ENCODE measurements around the gene ENTPD1.
"Not testable (repeated sequence)": the region's sequence is repeated elsewhere in the genome, so short reads cannot be mapped to it uniquely, and the experiment has no call there.

Gene ENTPD1

GRCh38 chr10:95860166-95860940 lies 104.4 kb downstream of the ENTPD1 start:
- DNase-seq (ENCODE audit: insufficient read length, low spot score) (no peak), FAIRE-seq (no peak)

GRCh38 chr10:95861386-95861785 lies 105.4 kb downstream of the ENTPD1 start:
- no peak for DNase-seq (ENCODE audit: insufficient read length, low spot score)
- no peak for FAIRE-seq

GRCh38 chr10:95864906-95865813 lies 109.2 kb downstream of the ENTPD1 start:
- DNase-seq (ENCODE audit: insufficient read length, low spot score), result peak; percentile 54
- FAIRE-seq, result peak; percentile 87

- DNase-seq (ENCODE audit: insufficient read length, low spot score) (no peak), FAIRE-seq (no peak)
Observed at GRCh38 chr10:95865814-95866466, 110.0 kb downstream of the ENTPD1 start.

GRCh38 chr10:95866467-95866842 lies 110.5 kb downstream of the ENTPD1 start:
- FAIRE-seq (no peak), DNase-seq (ENCODE audit: insufficient read length, low spot score) (no peak)

GRCh38 chr10:95867866-95868265 lies 111.9 kb downstream of the ENTPD1 start:
- FAIRE-seq (no peak), DNase-seq (ENCODE audit: insufficient read length, low spot score) (no peak)

- FAIRE-seq (peak; percentile 44), DNase-seq (ENCODE audit: insufficient read length, low spot score) (no peak)
Observed at GRCh38 chr10:95872158-95872711, 116.3 kb downstream of the ENTPD1 start.

GRCh38 chr10:95873139-95873538 lies 117.2 kb downstream of the ENTPD1 start:
- FAIRE-seq, result no peak
- DNase-seq (ENCODE audit: insufficient read length, low spot score), result no peak

GRCh38 chr10:95873651-95874050 lies 117.7 kb downstream of the ENTPD1 start:
- FAIRE-seq (no peak), DNase-seq (ENCODE audit: insufficient read length, low spot score) (no peak)

- DNase-seq (ENCODE audit: insufficient read length, low spot score); FAIRE-seq: not testable (repeated sequence)
Observed at GRCh38 chr10:95874783-95875182, 118.8 kb downstream of the ENTPD1 start.

- FAIRE-seq, result no peak
- DNase-seq (ENCODE audit: insufficient read length, low spot score), result no peak
Observed at GRCh38 chr10:95876756-95877155, 120.8 kb downstream of the ENTPD1 start.

- FAIRE-seq (peak; percentile 60), DNase-seq (ENCODE audit: insufficient read length, low spot score) (no peak)
Observed at GRCh38 chr10:95877881-95878280, 121.9 kb downstream of the ENTPD1 start.

GRCh38 chr10:95880704-95881103 lies 124.7 kb downstream of the ENTPD1 start:
- peak; percentile 53 for FAIRE-seq
- DNase-seq (ENCODE audit: insufficient read length, low spot score), result no peak

- no peak for DNase-seq (ENCODE audit: insufficient read length, low spot score)
- no peak for FAIRE-seq
Observed at GRCh38 chr10:95881316-95881715, 125.4 kb downstream of the ENTPD1 start.

GRCh38 chr10:95889830-95890229 lies 133.9 kb downstream of the ENTPD1 start:
- FAIRE-seq (no peak), DNase-seq (ENCODE audit: insufficient read length, low spot score) (no peak)

GRCh38 chr10:95896071-95896850 lies 140.3 kb downstream of the ENTPD1 start:
- DNase-seq (ENCODE audit: insufficient read length, low spot score) (no peak), FAIRE-seq (no peak)

GRCh38 chr10:95905897-95906580 lies 150.1 kb downstream of the ENTPD1 start:
- DNase-seq (ENCODE audit: insufficient read length, low spot score); FAIRE-seq: not testable (repeated sequence)

GRCh38 chr10:95906677-95907455 lies 150.9 kb downstream of the ENTPD1 start:
- peak; percentile 21 for DNase-seq (ENCODE audit: insufficient read length, low spot score)
- FAIRE-seq, result peak; percentile 97

All from GM19239 (cell line).